HepG2 (cell line): ENCODE measurements around the gene SUOX. TPM values are rescaled to one million over a fixed set of nuclear protein-coding genes. Genes with fewer than 3 reads are reported as not detected.
A peak's percentile ranks its signal among the peaks of the same experiment; 100 is the strongest.

Experiments used
- CAMTA2 ChIP-seq: sonication (generic); formaldehyde crosslinking; IDR thresholded peaks from 2 replicates; pipeline ENCODE4 v1.4.0; 2020; ENCODE audit warnings: mild to moderate bottlenecking, missing genetic modification reagents, borderline replicate concordance
- CHCHD3 ChIP-seq: sonication (generic); formaldehyde crosslinking; IDR thresholded peaks from 2 replicates; pipeline ENCODE4 v1.8.0; 2022; ENCODE audit warnings: mild to moderate bottlenecking, missing genetic modification reagents, moderate library complexity
- CHD2 ChIP-seq: IDR thresholded peaks from 2 replicates; pipeline ENCODE4 v1.6.1; 2011; ENCODE audit warnings: low read depth, low read length, improper control_type of control experiment
- FLYWCH1 ChIP-seq: sonication (generic); formaldehyde crosslinking; IDR thresholded peaks from 2 replicates; pipeline ENCODE4 v1.8.1; 2023; ENCODE audit warnings: mild to moderate bottlenecking, missing genetic modification reagents
- FOXA3 ChIP-seq: IDR thresholded peaks from 2 replicates; pipeline ENCODE4 v1.6.1; 2016; ENCODE audit warnings: missing genetic modification reagents, missing compliant biosample characterization
- JUND ChIP-seq: sonication (generic); formaldehyde crosslinking; IDR thresholded peaks from 2 replicates; pipeline ENCODE4 v1.8.0; 2022; ENCODE audit warnings: mild to moderate bottlenecking, missing genetic modification reagents
- MED8 ChIP-seq: sonication (generic); formaldehyde crosslinking; IDR thresholded peaks from 2 replicates; pipeline ENCODE4 v1.8.1; 2023; ENCODE audit warnings: mild to moderate bottlenecking, missing genetic modification reagents; ENCODE audit not compliant: insufficient replicate concordance
- MLLT10 ChIP-seq: sonication (generic); formaldehyde crosslinking; IDR thresholded peaks from 2 replicates; pipeline ENCODE4 v1.4.0; 2020; ENCODE audit warnings: missing genetic modification reagents
- SOX13 ChIP-seq, 3 experiments: fragments of 450-650 bp in 1 of 3; sonication (generic) in 1 of 3; formaldehyde crosslinking in 1 of 3; IDR thresholded peaks in 2 of 3; conservative IDR thresholded peaks in 1 of 3; 2 replicates each; pipeline versions ENCODE4 v1.5.0 to v1.6.1; 2016 to 2020; ENCODE audit warnings: antibody characterized with exemption in 1 of 3, mild to moderate bottlenecking in 1 of 3, missing compliant biosample characterization in 1 of 3, missing genetic modification reagents in 1 of 3, moderate library complexity in 1 of 3
- SP140L ChIP-seq: sonication (generic); formaldehyde crosslinking; IDR thresholded peaks from 2 replicates; pipeline ENCODE4 v1.4.0; 2020; ENCODE audit warnings: missing genetic modification reagents, borderline replicate concordance
- SP2 ChIP-seq: sonication (generic); formaldehyde crosslinking; IDR thresholded peaks from 2 replicates; pipeline ENCODE4 v1.5.1; 2020; ENCODE audit warnings: mild to moderate bottlenecking, missing genetic modification reagents
- THYN1 ChIP-seq: sonication (generic); formaldehyde crosslinking; IDR thresholded peaks from 2 replicates; pipeline ENCODE4 v1.8.1; 2023; ENCODE audit warnings: low read depth, mild to moderate bottlenecking, moderate library complexity, missing genetic modification reagents, borderline replicate concordance
- U2AF2 ChIP-seq: fragments of 200-400 bp; formaldehyde crosslinking; IDR thresholded peaks from 2 replicates; pipeline ENCODE4 v1.6.1; 2017; ENCODE audit warnings: low read depth, mild to moderate bottlenecking, low read length
- XRCC5 ChIP-seq: fragments of 200-400 bp; formaldehyde crosslinking; optimal IDR thresholded peaks from 2 replicates; pipeline ENCODE3; 2017; ENCODE audit warnings: mild to moderate bottlenecking, low read length
- ZFP37 ChIP-seq: sonication (generic); formaldehyde crosslinking; IDR thresholded peaks from 2 replicates; pipeline ENCODE4 v1.4.0; 2020; ENCODE audit warnings: missing genetic modification reagents, borderline replicate concordance
- ZKSCAN1 ChIP-seq: fragments of 150-350 bp; IDR thresholded peaks from 2 replicates; pipeline ENCODE4 v1.6.1; 2014; ENCODE audit warnings: low read length
- ZMYM3 ChIP-seq: sonication (generic); formaldehyde crosslinking; IDR thresholded peaks from 2 replicates; pipeline ENCODE4 v1.5.1; 2020; ENCODE audit warnings: mild to moderate bottlenecking, missing genetic modification reagents
- ZNF12 ChIP-seq: sonication (generic); formaldehyde crosslinking; IDR thresholded peaks from 2 replicates; pipeline ENCODE4 v1.5.0; 2020; ENCODE audit warnings: missing genetic modification reagents
- ZNF207 ChIP-seq: fragments of 450-650 bp; IDR thresholded peaks from 2 replicates; pipeline ENCODE4 v1.6.1; 2016; ENCODE audit warnings: antibody characterized with exemption, borderline replicate concordance
- ZNF672 ChIP-seq: sonication (generic); formaldehyde crosslinking; IDR thresholded peaks from 2 replicates; pipeline ENCODE4 v1.8.1; 2022; ENCODE audit warnings: missing genetic modification reagents
- ZNF713 ChIP-seq: sonication (generic); formaldehyde crosslinking; IDR thresholded peaks from 2 replicates; pipeline ENCODE4 v1.4.0; 2020; ENCODE audit warnings: mild to moderate bottlenecking, missing genetic modification reagents
- polyA plus RNA-seq, 8 experiments: library from polyadenylated mRNA; depleted of rRNA in 3 of 8; stranded (reverse) in 7 of 8; unstranded in 1 of 8; fragments of >200 nt; fragmentation: Illumina TruSeq in 4 of 8; extraction: Trizol in 4 of 8; gene quantifications; 2 replicates each; pipeline versions ENCODE4 v1.2.1 to v1.2.3, GENCODE V29; 2011 to 2016; ENCODE audit warnings: low read depth in 4 of 8, missing spikeins in 1 of 8, mixed read lengths in 1 of 8; ENCODE audit not compliant: insufficient read depth in 1 of 8
- total RNA-seq, 5 experiments: library from RNA; depleted of rRNA; stranded (reverse); fragments of >200 nt; fragmentation: Illumina TruSeq; extraction: Trizol; gene quantifications; 2 replicates each; pipeline ENCODE4 v1.2.3, GENCODE V29; 2016; ENCODE audit warnings: low read depth in 1 of 5
- TF ChIP-seq, protein P1 (sequence below): sonication (generic); formaldehyde crosslinking; IDR thresholded peaks from 2 replicates; pipeline ENCODE4 v1.4.0; 2020; ENCODE audit warnings: mild to moderate bottlenecking, missing genetic modification reagents
- TF ChIP-seq, protein P2 (sequence below): sonication (generic); formaldehyde crosslinking; IDR thresholded peaks from 2 replicates; pipeline ENCODE4 v1.4.0; 2020; ENCODE audit warnings: mild to moderate bottlenecking, low read depth, missing genetic modification reagents
- TF ChIP-seq, protein P3 (sequence below): IDR thresholded peaks from 2 replicates; pipeline ENCODE4 v1.6.1; 2016; ENCODE audit warnings: missing biosample characterization, missing genetic modification reagents, low read depth
- TF ChIP-seq, protein P4 (sequence below): sonication (generic); formaldehyde crosslinking; IDR thresholded peaks from 2 replicates; pipeline ENCODE4 v1.5.1; 2020; ENCODE audit warnings: missing genetic modification reagents, mild to moderate bottlenecking, borderline replicate concordance

Gene SUOX
- total and polyA plus RNA-seq, 2 of the 13 experiments (the other 11 are each of a cell fraction or from before 2014, with no cell fraction given), result 23.9 to 25.9 TPM

DNA sequence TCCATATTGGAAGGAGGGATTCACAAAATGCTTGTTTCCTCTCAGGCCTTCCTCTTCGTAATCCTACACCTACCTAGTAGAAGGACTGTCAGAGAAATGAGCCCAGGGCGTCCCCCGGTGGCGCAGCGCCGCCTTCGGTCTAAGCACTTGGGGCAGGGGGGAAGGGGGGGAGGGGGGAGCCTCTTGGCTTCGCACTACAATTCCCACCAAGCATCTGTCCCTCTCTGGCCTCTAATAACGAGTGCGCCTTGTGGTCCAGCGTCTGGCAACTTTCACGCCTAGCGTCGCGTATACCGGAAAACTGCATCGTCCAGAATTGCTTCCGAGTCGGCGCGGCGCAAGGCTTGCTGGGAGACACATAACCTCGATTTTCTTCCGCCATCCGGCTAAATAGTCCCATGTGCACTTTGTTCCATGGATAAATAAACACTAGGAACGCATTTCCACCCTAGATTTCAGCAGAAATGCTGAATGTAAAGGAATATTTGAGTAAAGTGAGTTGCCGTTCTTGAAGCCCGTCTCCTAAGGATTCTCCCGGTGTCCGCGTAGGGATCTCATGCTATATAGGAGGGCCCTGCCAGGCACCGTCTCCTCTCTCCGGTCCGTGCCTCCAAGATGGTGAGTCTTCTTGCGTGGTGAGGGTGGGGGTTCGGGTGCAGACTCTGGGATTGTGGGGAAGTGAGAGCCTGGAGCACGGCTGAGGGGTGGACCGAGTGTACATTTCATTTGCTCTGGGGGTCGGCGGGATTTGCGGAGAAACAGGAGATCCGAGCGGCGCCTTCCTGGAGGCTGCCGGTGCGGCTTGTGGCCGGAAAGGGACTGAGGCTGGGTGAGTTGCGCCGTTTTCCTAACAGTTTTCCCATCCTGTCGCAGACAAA is 44.7 kb downstream of the SUOX start, which contains the start of gene RPS26 (continued):
- 0 out of 2 replicates have a peak, but pooled peaks have one; percentile 11 for TF ChIP-seq ZNF12
- TF ChIP-seq ZMYM3 (CRISPR knock-in tag), result peak; percentile 28; the same call in 1 of the 2 replicates
- TF ChIP-seq MLLT10 (CRISPR knock-in tag), result 0 out of 2 replicates have a peak, but pooled peaks have one; percentile 70
- TF ChIP-seq SP2 (CRISPR knock-in tag), result peak; percentile 69
- no peak for TF ChIP-seq CAMTA2 (CRISPR knock-in tag)
- TF ChIP-seq, protein P1, sequence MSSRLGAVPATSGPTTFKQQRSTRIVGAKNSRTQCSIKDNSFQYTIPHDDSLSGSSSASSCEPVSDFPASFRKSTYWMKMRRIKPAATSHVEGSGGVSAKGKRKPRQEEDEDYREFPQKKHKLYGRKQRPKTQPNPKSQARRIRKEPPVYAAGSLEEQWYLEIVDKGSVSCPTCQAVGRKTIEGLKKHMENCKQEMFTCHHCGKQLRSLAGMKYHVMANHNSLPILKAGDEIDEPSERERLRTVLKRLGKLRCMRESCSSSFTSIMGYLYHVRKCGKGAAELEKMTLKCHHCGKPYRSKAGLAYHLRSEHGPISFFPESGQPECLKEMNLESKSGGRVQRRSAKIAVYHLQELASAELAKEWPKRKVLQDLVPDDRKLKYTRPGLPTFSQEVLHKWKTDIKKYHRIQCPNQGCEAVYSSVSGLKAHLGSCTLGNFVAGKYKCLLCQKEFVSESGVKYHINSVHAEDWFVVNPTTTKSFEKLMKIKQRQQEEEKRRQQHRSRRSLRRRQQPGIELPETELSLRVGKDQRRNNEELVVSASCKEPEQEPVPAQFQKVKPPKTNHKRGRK (CRISPR knock-in tag), result no peak
- no peak for TF ChIP-seq THYN1 (CRISPR knock-in tag)
- no peak for TF ChIP-seq MED8 (CRISPR knock-in tag)
- no peak; the same call in 1 of the 2 replicates for TF ChIP-seq ZKSCAN1
- TF ChIP-seq, protein P2, sequence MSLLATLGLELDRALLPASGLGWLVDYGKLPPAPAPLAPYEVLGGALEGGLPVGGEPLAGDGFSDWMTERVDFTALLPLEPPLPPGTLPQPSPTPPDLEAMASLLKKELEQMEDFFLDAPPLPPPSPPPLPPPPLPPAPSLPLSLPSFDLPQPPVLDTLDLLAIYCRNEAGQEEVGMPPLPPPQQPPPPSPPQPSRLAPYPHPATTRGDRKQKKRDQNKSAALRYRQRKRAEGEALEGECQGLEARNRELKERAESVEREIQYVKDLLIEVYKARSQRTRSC (CRISPR knock-in tag), result no peak
- peak; percentile 77 for TF ChIP-seq XRCC5
- TF ChIP-seq ZNF672 (CRISPR knock-in tag), result no peak
- peak; percentile 84 for TF ChIP-seq CHD2
- no peak for TF ChIP-seq ZNF207
- 0 out of 2 replicates have a peak, but pooled peaks have one; percentile 41 for TF ChIP-seq SOX13 (IDR thresholded peaks at IDR 0.05)
- TF ChIP-seq SOX13 (CRISPR knock-in tag; conservative IDR thresholded peaks at IDR 0.05 in 1 of 2, IDR thresholded peaks at IDR 0.05 in 1 of 2), result peak in 1 of 2 experiments; percentile 48; a peak in 2 of 4 replicates
- TF ChIP-seq CHCHD3, result no peak
- no peak for TF ChIP-seq SP140L (CRISPR knock-in tag)
- TF ChIP-seq JUND (CRISPR knock-in tag), result no peak
- TF ChIP-seq FLYWCH1 (CRISPR knock-in tag), result no peak
- TF ChIP-seq ZFP37 (CRISPR knock-in tag), result peak; percentile 86; the same call in 1 of the 2 replicates
- TF ChIP-seq ZNF713 (CRISPR knock-in tag), result peak; percentile 50; the same call in 1 of the 2 replicates
- TF ChIP-seq, protein P3, sequence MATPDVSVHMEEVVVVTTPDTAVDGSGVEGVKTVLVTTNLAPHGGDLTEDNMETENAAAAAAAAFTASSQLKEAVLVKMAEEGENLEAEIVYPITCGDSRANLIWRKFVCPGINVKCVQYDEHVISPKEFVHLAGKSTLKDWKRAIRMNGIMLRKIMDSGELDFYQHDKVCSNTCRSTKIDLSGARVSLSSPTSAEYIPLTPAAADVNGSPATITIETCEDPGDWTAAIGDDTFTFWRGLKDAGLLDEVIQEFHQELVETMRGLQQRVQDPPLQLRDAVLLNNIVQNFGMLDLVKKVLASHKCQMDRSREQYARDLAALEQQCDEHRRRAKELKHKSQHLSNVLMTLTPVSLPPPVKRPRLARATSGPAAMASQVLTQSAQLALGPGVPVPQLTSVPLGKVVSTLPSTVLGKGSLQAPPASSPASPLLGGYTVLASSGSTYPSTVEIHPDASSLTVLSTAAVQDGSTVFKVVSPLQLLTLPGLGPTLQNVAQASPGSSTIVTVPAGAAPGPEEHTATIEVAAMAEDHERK, result peak; percentile 92
- TF ChIP-seq, protein P4, sequence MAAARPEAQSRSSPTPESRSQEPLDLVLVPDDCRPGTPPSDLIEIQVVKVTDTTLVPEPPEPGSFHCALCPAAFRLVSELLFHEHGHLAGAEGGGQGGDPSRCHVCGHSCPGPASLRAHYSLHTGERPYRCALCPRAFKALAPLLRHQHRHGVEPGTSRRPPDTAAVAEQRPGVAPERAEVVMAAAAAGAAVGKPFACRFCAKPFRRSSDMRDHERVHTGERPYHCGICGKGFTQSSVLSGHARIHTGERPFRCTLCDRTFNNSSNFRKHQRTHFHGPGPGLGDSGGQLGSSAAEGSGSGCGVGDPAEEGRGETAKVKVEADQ (CRISPR knock-in tag), result no peak
- peak; percentile 11; the same call in 1 of the 2 replicates for TF ChIP-seq FOXA3 (CRISPR knock-in tag)
- peak; percentile 73; the same call in 1 of the 2 replicates for TF ChIP-seq U2AF2
